ENCODE results near the gene LRRC9. TPM values are rescaled to one million over a fixed set of nuclear protein-coding genes. Genes with fewer than 3 reads are reported as not detected.
"Not testable (repeated sequence)": the region's sequence is repeated elsewhere in the genome, so short reads cannot be mapped to it uniquely, and the experiment has no call there.

The LRRC9 gene
- total RNA-seq, 1 donor from 2014 or later, result not detected

- no peak for DNase-seq
- H3K36me3 Mint-ChIP-seq (ENCODE audit: low read depth), result no peaks in the 10 kb centered on the region
- intact Hi-C loops (cut with micrococcal nuclease), result no loop called here
- H3K27ac Mint-ChIP-seq, result no peak overlapping the region
- no peaks in the 10 kb centered on the region for H3K27me3 Mint-ChIP-seq
- H3K4me1 Mint-ChIP-seq, result no peaks in the 10 kb centered on the region
- H3K4me3 Mint-ChIP-seq, result no peak overlapping the region
- no peaks in the 10 kb centered on the region for H3K9me3 Mint-ChIP-seq
Measured at GRCh38 chr14:59981564-59981963, 61.6 kb downstream of the LRRC9 start.

DNA sequence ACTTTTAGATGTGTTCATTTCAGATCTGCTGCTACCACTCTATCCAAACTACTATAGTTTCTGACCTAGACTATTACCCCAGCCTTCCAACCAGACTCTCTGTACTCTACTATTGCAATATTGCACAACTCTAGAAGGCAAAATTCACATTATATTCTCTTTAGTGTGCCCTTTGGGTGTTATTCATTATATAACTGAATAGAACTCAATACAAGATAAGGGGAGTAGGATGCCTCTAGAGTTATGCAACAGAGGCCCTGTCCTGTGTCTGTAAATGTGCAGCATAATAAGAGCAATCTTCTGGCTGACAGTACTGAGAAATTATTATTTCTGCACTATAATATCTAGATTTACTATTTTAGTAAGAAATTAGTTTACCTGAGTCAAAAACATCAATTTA lies 63.1 kb downstream of the LRRC9 start:
- Mint-ChIP-seq H3K4me3 (no peak overlapping the region), H3K4me1 (no peaks in the 10 kb centered on the region), H3K36me3 (ENCODE audit: low read depth) (no peaks in the 10 kb centered on the region), H3K27me3 (no peaks in the 10 kb centered on the region), H3K27ac (no peak overlapping the region), H3K9me3 (no peaks in the 10 kb centered on the region)
- intact Hi-C loops (cut with micrococcal nuclease), result no loop called here
- no peak for DNase-seq

DNA sequence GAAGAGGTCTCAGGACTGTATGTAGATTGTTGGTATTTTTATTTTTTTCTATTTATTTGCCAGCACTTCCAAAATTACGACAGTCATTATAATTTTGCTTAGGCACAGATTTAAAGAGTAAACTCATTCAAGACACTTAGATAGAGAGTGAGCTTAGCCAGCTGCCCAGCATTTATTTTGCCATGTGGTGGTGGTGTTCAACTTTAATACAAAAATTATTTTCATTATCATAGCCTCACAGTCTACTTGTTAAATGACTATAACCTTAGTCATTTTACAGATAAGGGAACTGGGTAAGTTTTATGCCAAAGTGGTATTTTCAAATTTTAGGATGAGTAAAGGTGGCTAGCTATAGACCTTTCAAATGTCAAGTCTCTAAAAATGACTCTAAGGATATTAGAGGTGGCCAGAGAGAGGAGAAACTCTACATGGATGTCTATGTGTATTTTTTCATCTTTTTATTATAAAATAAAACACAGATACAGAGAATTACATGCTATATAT lies 66.7 kb downstream of the LRRC9 start:
- H3K4me1 Mint-ChIP-seq, result no peaks in the 10 kb centered on the region
- intact Hi-C loops (cut with micrococcal nuclease), result no loop called here

GRCh38 chr14:59997449-59997848 lies 77.5 kb downstream of the LRRC9 start:
- intact Hi-C loops (cut with micrococcal nuclease), result no loop called here
- Mint-ChIP-seq H3K27me3 (peaks cover 2% of the 10 kb centered on the region), H3K9me3 (no peaks in the 10 kb centered on the region), H3K27ac (no peak overlapping the region), H3K36me3 (ENCODE audit: low read depth) (no peaks in the 10 kb centered on the region), H3K4me1 (no peaks in the 10 kb centered on the region), H3K4me3 (no peak overlapping the region)
- no peak for DNase-seq

More for the DNA sequence above, 66.7 kb downstream of the LRRC9 start:
- Mint-ChIP-seq H3K27ac (no peak overlapping the region), H3K36me3 (ENCODE audit: low read depth) (no peaks in the 10 kb centered on the region), H3K4me3 (no peak overlapping the region), H3K27me3 (no peaks in the 10 kb centered on the region), H3K9me3 (peaks cover 5% of the 10 kb centered on the region)
- no peak for DNase-seq

- intact Hi-C loops (cut with micrococcal nuclease), result no loop called here
- H3K27ac Mint-ChIP-seq, result no peak overlapping the region
- H3K4me3 Mint-ChIP-seq, result no peak overlapping the region
- no peak for DNase-seq
- H3K4me1 Mint-ChIP-seq, result no peaks in the 10 kb centered on the region
- H3K27me3 Mint-ChIP-seq, result peaks cover 2% of the 10 kb centered on the region
- no peaks in the 10 kb centered on the region for H3K9me3 Mint-ChIP-seq
- no peaks in the 10 kb centered on the region for H3K36me3 Mint-ChIP-seq (ENCODE audit: low read depth)
Measured at GRCh38 chr14:59997966-59998365, 78.0 kb downstream of the LRRC9 start.

DNA sequence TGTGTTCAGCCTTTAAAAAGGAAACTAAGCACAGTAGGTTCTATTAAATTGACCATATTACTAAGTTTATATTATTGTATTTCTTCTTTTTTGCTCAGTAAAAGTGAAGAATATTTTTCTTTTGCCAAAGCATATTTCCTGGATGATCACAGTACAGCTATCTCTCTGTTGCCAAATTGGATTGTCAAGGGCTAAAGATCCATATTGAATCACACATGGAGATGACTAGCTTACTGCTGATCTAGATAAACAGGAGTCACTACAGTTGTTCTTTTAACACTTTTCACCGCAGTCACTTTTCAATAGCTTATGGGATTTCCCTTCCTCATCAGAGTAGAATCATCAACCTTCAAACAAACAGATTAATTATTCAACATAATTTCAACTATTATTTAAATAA lies 78.6 kb downstream of the LRRC9 start:
- no peak for DNase-seq
- Mint-ChIP-seq H3K27ac (no peak overlapping the region), H3K4me3 (no peak overlapping the region), H3K36me3 (ENCODE audit: low read depth) (no peaks in the 10 kb centered on the region), H3K9me3 (no peaks in the 10 kb centered on the region), H3K27me3 (peaks cover 2% of the 10 kb centered on the region), H3K4me1 (no peaks in the 10 kb centered on the region)
- intact Hi-C loops (cut with micrococcal nuclease), result no loop called here

DNA sequence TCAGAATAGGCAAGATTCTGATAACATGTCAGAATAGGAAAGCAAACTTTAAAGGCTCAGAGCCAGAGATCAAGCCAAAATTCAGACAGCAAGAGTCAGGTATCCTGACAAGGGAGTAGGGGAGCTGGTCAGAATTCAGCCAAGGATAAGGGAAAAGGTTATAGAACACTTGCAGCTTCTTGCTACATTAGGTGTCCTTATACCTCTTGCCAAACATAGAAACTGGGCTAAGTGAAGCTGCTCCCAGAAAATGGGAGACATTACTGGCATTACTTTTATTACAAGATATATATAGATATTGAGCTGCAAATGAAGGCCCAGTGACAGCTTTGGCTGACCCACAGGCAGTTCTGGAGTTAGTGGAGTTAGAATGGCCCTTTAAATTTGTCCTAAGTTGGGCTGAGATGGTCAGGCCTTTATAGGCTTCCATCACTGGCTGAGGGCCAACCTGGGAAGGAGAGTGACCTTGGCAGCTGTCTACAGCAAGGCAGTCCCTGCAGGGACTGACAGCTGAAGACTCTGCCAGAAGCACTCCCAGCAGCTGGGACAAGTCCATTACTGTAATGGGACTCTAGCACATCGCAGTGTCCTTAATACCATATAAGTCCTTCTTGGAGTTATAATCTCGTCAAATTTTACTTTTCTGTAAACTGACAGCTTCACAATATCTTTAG lies 83.0 kb downstream of the LRRC9 start:
- no peaks in the 10 kb centered on the region for H3K9me3 Mint-ChIP-seq
- H3K4me1 Mint-ChIP-seq, result no peaks in the 10 kb centered on the region
- intact Hi-C loops (cut with micrococcal nuclease), result no loop called here
- no peaks in the 10 kb centered on the region for H3K36me3 Mint-ChIP-seq (ENCODE audit: low read depth)
- H3K27ac Mint-ChIP-seq, result no peak overlapping the region
- peaks cover 3% of the 10 kb centered on the region for H3K27me3 Mint-ChIP-seq
- H3K4me3 Mint-ChIP-seq, result no peak overlapping the region
- DNase-seq, result no peak

- H3K27ac Mint-ChIP-seq, result no peak overlapping the region
- H3K9me3 Mint-ChIP-seq, result no peaks in the 10 kb centered on the region
- H3K36me3 Mint-ChIP-seq (ENCODE audit: low read depth), result no peaks in the 10 kb centered on the region
- H3K4me3 Mint-ChIP-seq, result no peak overlapping the region
- no peak for DNase-seq
- no peaks in the 10 kb centered on the region for H3K4me1 Mint-ChIP-seq
- intact Hi-C loops (cut with micrococcal nuclease), result no loop called here
- H3K27me3 Mint-ChIP-seq, result peaks cover 3% of the 10 kb centered on the region
Measured at GRCh38 chr14:60003991-60004390, 84.0 kb downstream of the LRRC9 start.

DNA sequence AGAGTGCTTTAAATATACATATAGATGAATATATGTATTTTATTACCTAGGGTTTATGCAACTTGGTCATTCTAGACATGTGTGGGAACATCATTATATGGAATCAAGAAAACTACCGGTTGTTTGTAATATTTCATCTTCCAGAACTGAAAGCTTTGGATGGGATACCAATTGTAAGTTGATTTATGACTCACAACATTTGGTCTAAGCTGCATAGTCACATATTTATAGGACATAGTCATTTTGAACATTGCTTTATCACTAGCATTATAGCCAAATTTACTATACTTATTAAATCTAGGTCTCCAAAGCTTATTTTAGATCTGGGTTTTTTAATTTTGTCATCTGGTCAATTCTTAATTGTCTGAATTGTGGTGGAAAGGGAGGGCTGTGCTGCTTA lies 88.1 kb downstream of the LRRC9 start:
- intact Hi-C loops (cut with micrococcal nuclease), result no loop called here
- Mint-ChIP-seq H3K27ac (no peak overlapping the region), H3K4me1 (no peaks in the 10 kb centered on the region), H3K36me3 (ENCODE audit: low read depth) (no peaks in the 10 kb centered on the region), H3K27me3 (peaks cover 3% of the 10 kb centered on the region), H3K9me3 (peaks cover 7% of the 10 kb centered on the region), H3K4me3 (no peak overlapping the region)
- DNase-seq, result no peak

DNA sequence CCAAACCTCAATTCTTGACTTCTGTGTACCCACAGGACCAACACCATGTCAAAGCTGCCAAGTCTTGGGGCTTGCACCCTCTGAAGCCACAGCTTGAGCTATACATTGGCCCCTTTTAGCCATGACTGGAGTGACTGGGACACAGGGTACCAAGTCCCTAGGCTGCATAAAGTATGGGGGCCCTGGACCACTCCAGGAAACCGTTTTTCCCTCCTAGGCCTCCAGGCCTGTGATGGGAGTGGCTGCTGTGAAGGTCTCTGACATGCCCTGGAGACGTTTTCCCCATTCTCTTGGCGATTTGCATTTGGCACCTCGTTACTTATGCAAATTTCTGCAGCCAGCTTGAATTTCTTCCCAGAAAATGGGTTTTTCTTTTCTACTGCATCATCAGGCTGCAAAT lies 90.3 kb downstream of the LRRC9 start:
- H3K27me3 Mint-ChIP-seq; H3K27ac Mint-ChIP-seq; H3K4me3 Mint-ChIP-seq; DNase-seq; H3K4me1 Mint-ChIP-seq; intact Hi-C loops (cut with micrococcal nuclease); H3K36me3 Mint-ChIP-seq (ENCODE audit: low read depth): not testable (repeated sequence)
- H3K9me3 Mint-ChIP-seq, result peaks cover 17% of the 10 kb centered on the region

- Mint-ChIP-seq H3K27me3 (peaks cover 6% of the 10 kb centered on the region), H3K4me1 (no peaks in the 10 kb centered on the region), H3K27ac (no peak overlapping the region), H3K36me3 (ENCODE audit: low read depth) (no peaks in the 10 kb centered on the region), H3K4me3 (no peak overlapping the region), H3K9me3 (peaks cover 17% of the 10 kb centered on the region)
- no peak for DNase-seq
- intact Hi-C loops (cut with micrococcal nuclease), result no loop called here
Measured at GRCh38 chr14:60014402-60014801, 94.5 kb downstream of the LRRC9 start.

GRCh38 chr14:60021619-60022018 lies 101.7 kb downstream of the LRRC9 start:
- H3K27ac Mint-ChIP-seq, result no peak overlapping the region
- no peaks in the 10 kb centered on the region for H3K4me1 Mint-ChIP-seq
- H3K27me3 Mint-ChIP-seq, result peaks cover 9% of the 10 kb centered on the region
- no peak for DNase-seq
- H3K36me3 Mint-ChIP-seq (ENCODE audit: low read depth), result no peaks in the 10 kb centered on the region
- intact Hi-C loops (cut with micrococcal nuclease), result no loop called here
- no peak overlapping the region for H3K4me3 Mint-ChIP-seq
- no peaks in the 10 kb centered on the region for H3K9me3 Mint-ChIP-seq

GRCh38 chr14:60025571-60025970 lies 105.6 kb downstream of the LRRC9 start:
- no peaks in the 10 kb centered on the region for H3K36me3 Mint-ChIP-seq (ENCODE audit: low read depth)
- H3K4me3 Mint-ChIP-seq, result no peak overlapping the region
- no peak overlapping the region for H3K27ac Mint-ChIP-seq
- intact Hi-C loops (cut with micrococcal nuclease), result no loop called here
- no peaks in the 10 kb centered on the region for H3K9me3 Mint-ChIP-seq
- no peak for DNase-seq
- no peaks in the 10 kb centered on the region for H3K4me1 Mint-ChIP-seq
- peaks cover 8% of the 10 kb centered on the region for H3K27me3 Mint-ChIP-seq

DNA sequence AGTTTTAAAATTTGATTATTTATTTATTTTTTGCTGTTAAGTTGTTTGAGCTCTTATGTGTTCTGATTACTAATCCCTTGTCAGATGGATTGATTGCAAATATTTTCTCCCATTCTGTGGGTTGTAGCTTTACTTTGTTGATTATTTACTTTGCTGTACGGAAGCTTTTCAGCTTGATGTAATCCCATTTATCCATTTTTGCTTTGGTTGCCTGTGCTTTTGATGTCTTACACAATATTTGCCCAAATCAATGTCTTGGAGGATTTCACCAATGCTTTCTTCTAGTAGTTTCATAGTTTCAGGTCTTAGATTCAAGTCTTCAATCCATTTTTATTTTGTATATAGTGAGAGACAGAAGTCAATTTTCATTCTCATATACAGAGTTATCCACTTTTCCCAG lies 115.2 kb downstream of the LRRC9 start:
- Mint-ChIP-seq H3K4me3 (no peak overlapping the region), H3K9me3 (peaks cover 5% of the 10 kb centered on the region), H3K27me3 (peaks cover 5% of the 10 kb centered on the region), H3K27ac (no peak overlapping the region), H3K36me3 (ENCODE audit: low read depth) (no peaks in the 10 kb centered on the region), H3K4me1 (no peaks in the 10 kb centered on the region)
- DNase-seq, result no peak
- intact Hi-C loops (cut with micrococcal nuclease), result no loop called here

DNA sequence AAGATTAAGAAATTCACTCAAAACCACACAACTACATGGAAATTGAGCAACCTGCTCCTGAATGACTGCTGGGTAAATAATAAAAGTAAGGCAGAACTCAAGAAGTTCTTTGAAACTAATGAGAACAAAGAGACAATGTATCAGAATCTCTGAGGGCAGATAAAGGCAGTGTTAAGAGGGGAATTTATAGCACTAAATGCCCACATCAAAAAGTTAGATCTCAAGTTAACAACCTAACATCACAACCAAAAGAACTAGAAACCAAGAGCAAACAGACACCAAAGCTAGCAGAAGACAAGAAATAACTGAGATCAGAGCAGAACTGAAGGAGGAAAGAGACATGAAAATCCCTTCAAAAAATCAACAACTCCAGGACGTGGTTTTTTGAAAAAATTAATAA lies 128.0 kb downstream of the LRRC9 start:
- H3K9me3 Mint-ChIP-seq, result peaks cover 11% of the 10 kb centered on the region
- H3K4me1 Mint-ChIP-seq; H3K36me3 Mint-ChIP-seq (ENCODE audit: low read depth); H3K4me3 Mint-ChIP-seq; H3K27me3 Mint-ChIP-seq; DNase-seq; H3K27ac Mint-ChIP-seq; intact Hi-C loops (cut with micrococcal nuclease): not testable (repeated sequence)
